Endodermal cell (in vitro differentiated cells): ENCODE data around the gene HEG1. TPM values are rescaled to one million over a fixed set of nuclear protein-coding genes. Genes with fewer than 3 reads are reported as not detected.

ENCODE experiments used
- DNase-seq: peaks from one replicate; pipeline ENCODE4 v3.0.0-alpha.2; 2017
- H3K27ac ChIP-seq: 2 replicates; pipeline ENCODE4 v1.5.1; 2013; ENCODE audit warnings: mild to moderate bottlenecking, low read depth, low read length, moderate library complexity
- H3K27me3 ChIP-seq: 2 replicates; pipeline ENCODE4 v1.6.1; 2013; ENCODE audit warnings: mild to moderate bottlenecking, low read length, moderate library complexity; ENCODE audit not compliant: insufficient read depth, control insufficient read depth, poor library complexity, severe bottlenecking
- H3K36me3 ChIP-seq: 2 replicates; pipeline ENCODE4 v1.7.0; 2013; ENCODE audit warnings: mild to moderate bottlenecking, low read length, moderate library complexity; ENCODE audit not compliant: control insufficient read depth, insufficient read depth
- H3K4me1 ChIP-seq: one replicate; pipeline ENCODE4 v1.7.0; 2013; ENCODE audit warnings: low read length; ENCODE audit not compliant: control insufficient read depth, insufficient read depth
- H3K4me3 ChIP-seq: 2 replicates; pipeline ENCODE4 v1.5.1; 2013; ENCODE audit warnings: mild to moderate bottlenecking, low read length, moderate library complexity
- H3K9ac ChIP-seq: 2 replicates; pipeline ENCODE4 v1.6.1; 2013; ENCODE audit warnings: mild to moderate bottlenecking, low read length, moderate library complexity; ENCODE audit not compliant: poor library complexity, severe bottlenecking; ENCODE audit errors: extremely low read depth
- H3K9me3 ChIP-seq: 2 replicates; pipeline ENCODE4 v1.6.1; 2013; ENCODE audit warnings: mild to moderate bottlenecking, low read length, moderate library complexity; ENCODE audit not compliant: control insufficient read depth
- H3K27ac Mint-ChIP-seq: 2 replicates; pipeline ENCODE4 v1.8.0; 2020; ENCODE audit warnings: mixed read lengths
- H3K27me3 Mint-ChIP-seq: 2 replicates; pipeline ENCODE4 v1.8.0; 2021; ENCODE audit warnings: mild to moderate bottlenecking, mixed read lengths; ENCODE audit not compliant: insufficient read depth
- H3K36me3 Mint-ChIP-seq: 2 replicates; pipeline ENCODE4 v1.8.0; 2020; ENCODE audit warnings: low read depth, mixed read lengths
- H3K4me1 Mint-ChIP-seq: 2 replicates; pipeline ENCODE4 v1.8.0; 2020; ENCODE audit warnings: mixed read lengths
- H3K4me3 Mint-ChIP-seq: 2 replicates; pipeline ENCODE4 v1.8.0; 2020; ENCODE audit warnings: mild to moderate bottlenecking, moderate library complexity, mixed read lengths
- H3K9me3 Mint-ChIP-seq: 2 replicates; pipeline ENCODE4 v1.8.0; 2020; ENCODE audit warnings: mild to moderate bottlenecking, mixed read lengths
- CTCF ChIP-seq: fragments of 200-600 bp; sonication (generic); conservative IDR thresholded peaks from 2 replicates; pipeline ENCODE4 v1.5.0; 2021; ENCODE audit warnings: antibody characterized with exemption, mild to moderate bottlenecking
- WGBS, 2 experiments: methylation state at CpG; one replicate each; pipeline versions ENCODE4 v1.1.5 to v1.1.7; 2013; ENCODE audit warnings: missing lambda C conversion rate in 2 of 2, mixed read lengths in 1 of 2; ENCODE audit not compliant: insufficient coverage in 1 of 2, insufficient read length in 1 of 2; 5-methylcytosine and 5-hydroxymethylcytosine counted together
- total RNA-seq, 2 donors: library from RNA; stranded (reverse); fragmentation: NEBNext Ultra II Directional in 1 of 2; extraction: Animal tissue kit (Norgen Biotek cat#: 25700) in 1 of 2; gene quantifications; 2 replicates in 1 of 2; 3 replicates in 1 of 2; pipeline ENCODE4 v1.2.1, GENCODE V29; 2021

The HEG1 gene
- total RNA-seq, 2 donors from 2014 or later, result 25.5 to 27.0 TPM

DNA sequence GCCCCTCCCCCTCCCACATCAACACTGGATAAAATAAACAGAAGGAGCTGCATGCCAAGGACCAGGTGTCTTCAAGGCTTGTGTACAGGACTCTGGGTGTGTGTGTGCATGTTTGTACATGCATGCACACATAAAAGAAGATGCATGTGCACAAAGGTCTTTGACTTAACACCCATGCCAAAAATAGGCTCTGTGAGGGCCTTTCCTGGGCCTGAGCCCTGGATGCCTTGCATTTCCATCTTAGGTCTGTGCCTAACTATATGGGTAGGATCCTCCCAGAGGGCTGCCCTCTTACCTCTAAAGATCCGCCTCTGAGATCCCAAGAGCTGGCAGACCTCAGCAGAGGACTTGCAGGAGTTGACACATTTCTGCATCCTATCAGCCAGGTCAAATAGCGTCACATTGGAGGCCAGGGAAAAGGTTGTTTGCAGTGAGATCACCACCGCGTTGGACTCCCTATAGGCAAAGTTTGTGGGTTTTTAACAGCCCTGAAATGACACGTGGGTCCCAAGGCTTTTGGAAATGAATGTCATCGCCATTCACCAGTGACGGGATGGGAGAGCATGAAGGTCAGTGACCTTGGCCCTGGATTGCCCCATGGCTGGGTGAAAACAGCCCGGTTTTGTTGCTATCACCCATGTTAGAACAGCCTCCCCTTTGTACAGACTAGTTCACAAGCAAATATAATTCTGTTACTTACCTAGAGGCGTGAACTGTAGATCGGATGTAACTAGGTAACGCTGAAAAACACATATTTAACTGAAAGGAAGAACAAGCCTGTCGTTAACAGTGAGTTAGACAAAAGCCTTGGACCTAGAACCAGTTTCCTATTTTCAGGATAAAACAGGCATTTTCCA is 54.0 kb downstream of the HEG1 start:
- Mint-ChIP-seq H3K4me3 (no peak overlapping the region), H3K27ac (peak overlapping the region; percentile 27), H3K27me3 (no peaks in the 10 kb centered on the region), H3K4me1 (peaks cover 27% of the 10 kb centered on the region), H3K36me3 (peaks cover 85% of the 10 kb centered on the region), H3K9me3 (no peaks in the 10 kb centered on the region)
- Histone ChIP-seq H3K4me1 (peaks cover 17% of the 10 kb centered on the region), H3K27ac (peak overlapping the region; percentile 90), H3K36me3 (peaks cover 95% of the 10 kb centered on the region), H3K9me3 (no peaks in the 10 kb centered on the region), H3K27me3 (no peaks in the 10 kb centered on the region), H3K4me3 (no peak overlapping the region), H3K9ac (no peak overlapping the region)
- TF ChIP-seq CTCF, result no peak
- DNase-seq, result no peak
- WGBS, 2 experiments, result 94 to 95% methylated on average over 11 to 12 of the region's 12 CpGs

DNA sequence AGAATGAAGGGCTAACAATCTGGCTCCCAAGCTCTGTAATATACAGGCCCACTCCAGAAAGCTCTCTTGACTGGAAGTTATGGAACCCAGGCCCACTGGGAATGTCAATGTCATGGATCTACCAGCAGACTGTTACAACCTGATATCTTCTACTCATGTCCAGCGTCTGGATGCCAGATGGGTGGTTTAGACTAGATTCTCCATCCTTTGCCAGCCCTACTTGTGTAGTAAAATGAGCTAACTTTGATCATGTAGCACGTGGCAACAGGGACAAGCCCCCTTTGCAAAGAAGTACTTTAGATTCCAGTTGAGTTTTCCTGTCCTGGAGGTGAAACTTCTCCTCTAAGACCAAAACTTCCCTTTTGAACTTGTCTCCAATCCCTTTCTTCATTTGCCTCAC is 55.1 kb downstream of the HEG1 start:
- no peak overlapping the region for H3K9ac ChIP-seq
- no peaks in the 10 kb centered on the region for H3K9me3 ChIP-seq
- H3K4me3 Mint-ChIP-seq, result no peak overlapping the region
- no peak overlapping the region for H3K4me3 ChIP-seq
- DNase-seq, result no peak
- H3K27me3 Mint-ChIP-seq, result no peaks in the 10 kb centered on the region
- peaks cover 37% of the 10 kb centered on the region for H3K4me1 Mint-ChIP-seq
- peaks cover 94% of the 10 kb centered on the region for H3K36me3 ChIP-seq
- TF ChIP-seq CTCF, result no peak
- H3K27ac Mint-ChIP-seq, result peak overlapping the region; percentile 75
- WGBS, 2 experiments, result 95 to 100% methylated on average over 1 to 2 of the region's 2 CpGs
- no peaks in the 10 kb centered on the region for H3K27me3 ChIP-seq
- H3K4me1 ChIP-seq, result peaks cover 17% of the 10 kb centered on the region
- peaks cover 87% of the 10 kb centered on the region for H3K36me3 Mint-ChIP-seq
- H3K9me3 Mint-ChIP-seq, result no peaks in the 10 kb centered on the region
- no peak overlapping the region for H3K27ac ChIP-seq

DNA sequence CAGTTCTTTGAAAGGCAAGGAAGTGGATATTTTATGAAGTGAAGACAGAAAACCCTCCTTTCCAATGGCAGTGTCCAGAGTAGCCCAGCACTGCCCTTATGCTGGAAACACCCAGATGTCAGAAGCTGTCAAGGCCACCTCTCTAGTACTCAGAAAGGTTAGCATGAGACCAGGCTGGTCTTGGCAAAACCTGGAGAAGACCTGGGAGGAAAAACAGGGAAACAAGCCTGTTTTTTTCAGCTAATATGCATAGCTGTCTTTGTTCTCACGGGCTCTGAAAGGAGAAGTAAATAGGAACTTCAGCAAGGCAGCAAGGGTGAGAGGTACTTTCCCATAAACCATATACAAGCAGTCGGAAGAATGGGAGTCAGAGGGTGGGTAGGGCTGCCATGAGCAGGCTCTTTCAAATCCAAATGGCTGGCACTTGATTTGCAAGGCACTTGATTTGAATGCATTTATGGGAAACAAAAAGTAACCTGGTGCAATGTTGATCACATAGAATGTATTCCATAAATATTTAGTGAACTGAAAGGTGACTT is 55.8 kb downstream of the HEG1 start:
- TF ChIP-seq CTCF, result no peak
- H3K27me3 Mint-ChIP-seq, result no peaks in the 10 kb centered on the region
- DNase-seq, result no peak
- no peaks in the 10 kb centered on the region for H3K9me3 ChIP-seq
- H3K27ac ChIP-seq, result peak overlapping the region; percentile 49
- no peaks in the 10 kb centered on the region for H3K27me3 ChIP-seq
- peak overlapping the region; percentile 75 for H3K27ac Mint-ChIP-seq
- peaks cover 86% of the 10 kb centered on the region for H3K36me3 Mint-ChIP-seq
- H3K4me1 ChIP-seq, result peaks cover 17% of the 10 kb centered on the region
- peaks cover 42% of the 10 kb centered on the region for H3K4me1 Mint-ChIP-seq
- peak overlapping the region; percentile 55 for H3K4me3 ChIP-seq
- H3K36me3 ChIP-seq, result peaks cover 94% of the 10 kb centered on the region
- H3K9me3 Mint-ChIP-seq, result no peaks in the 10 kb centered on the region
- H3K4me3 Mint-ChIP-seq, result no peak overlapping the region
- H3K9ac ChIP-seq, result peak overlapping the region; percentile 48
- WGBS, 2 experiments, result 46 to 79% methylated on average over 2 of the region's 2 CpGs
